SH-SY5Y (cell line): ENCODE results near the gene KLHL40.

Experiments
- GATA2 ChIP-seq: IDR thresholded peaks from 2 replicates; pipeline ENCODE4 v1.6.1; 2011; ENCODE audit warnings: mild to moderate bottlenecking, low read depth, low read length
- GATA3 ChIP-seq: IDR thresholded peaks from 2 replicates; pipeline ENCODE4 v1.6.1; 2011; ENCODE audit warnings: low read depth, mild to moderate bottlenecking, low read length, moderate library complexity

The KLHL40 gene

DNA sequence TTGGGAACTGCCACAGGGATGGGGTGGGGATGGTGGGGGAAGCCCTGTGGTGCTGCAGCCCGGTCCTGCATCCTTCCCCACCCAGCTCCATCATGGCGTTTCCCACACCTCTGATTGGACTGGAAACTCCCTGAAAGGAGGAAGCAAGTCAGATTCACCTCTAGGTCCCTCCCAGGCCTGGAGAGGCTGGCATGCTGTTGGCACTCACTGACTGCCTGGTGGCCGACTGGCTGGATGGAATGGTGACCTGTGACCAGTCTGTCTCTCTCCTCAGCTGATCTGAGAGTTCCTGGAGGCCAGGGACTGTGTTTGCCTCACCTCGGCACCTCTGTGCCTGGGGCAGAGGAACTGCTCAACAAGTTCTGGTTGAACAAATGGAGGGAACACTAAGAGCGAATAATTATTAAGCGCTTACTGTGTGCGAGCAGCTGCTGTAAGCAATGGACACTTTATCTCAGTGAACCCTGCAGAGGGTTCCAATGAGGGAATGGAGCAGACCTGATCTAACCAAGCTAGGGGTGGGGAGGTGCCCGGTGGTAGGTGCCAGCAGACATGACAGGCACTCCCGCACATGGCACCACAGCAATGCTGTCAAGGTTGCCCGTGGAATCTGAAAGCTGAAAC is 20.7 kb downstream of the KLHL40 start:
- TF ChIP-seq GATA2 (no peak), GATA3 (no peak)

- TF ChIP-seq GATA3 (no peak), GATA2 (no peak)
Measured at GRCh38 chr3:42706721-42707619, 21.6 kb downstream of the KLHL40 start.

- TF ChIP-seq GATA3: no peak
- no peak for TF ChIP-seq GATA2
Measured at GRCh38 chr3:42707620-42708355, 22.5 kb downstream of the KLHL40 start.

DNA sequence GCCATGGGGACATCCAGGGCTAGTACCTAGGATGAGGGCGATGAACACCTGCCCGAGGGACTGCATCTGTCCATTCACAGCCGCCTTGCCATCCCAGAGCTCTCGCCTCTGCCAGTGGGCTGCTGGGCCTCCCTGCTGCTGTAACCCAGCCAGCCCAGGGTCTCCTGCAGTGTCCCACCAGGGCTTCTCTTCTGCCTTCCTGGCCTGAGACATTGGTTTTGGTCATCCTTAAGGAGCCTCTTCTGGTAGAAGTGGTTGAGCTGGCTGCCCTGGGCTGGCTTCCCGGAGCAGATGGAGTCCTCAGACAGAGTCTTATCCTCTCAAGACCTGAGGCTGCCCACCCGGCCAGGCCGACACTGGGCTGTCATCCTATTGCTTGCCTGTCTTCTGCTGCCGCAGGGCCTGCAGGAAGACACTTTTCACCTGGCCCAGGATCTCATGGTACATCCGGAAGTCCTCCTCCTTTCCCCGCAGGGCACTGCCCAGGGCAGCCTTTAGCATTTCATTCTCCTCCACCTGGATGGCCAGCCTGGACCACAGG is 23.3 kb downstream of the KLHL40 start:
- TF ChIP-seq GATA2 (no peak), GATA3 (no peak)

DNA sequence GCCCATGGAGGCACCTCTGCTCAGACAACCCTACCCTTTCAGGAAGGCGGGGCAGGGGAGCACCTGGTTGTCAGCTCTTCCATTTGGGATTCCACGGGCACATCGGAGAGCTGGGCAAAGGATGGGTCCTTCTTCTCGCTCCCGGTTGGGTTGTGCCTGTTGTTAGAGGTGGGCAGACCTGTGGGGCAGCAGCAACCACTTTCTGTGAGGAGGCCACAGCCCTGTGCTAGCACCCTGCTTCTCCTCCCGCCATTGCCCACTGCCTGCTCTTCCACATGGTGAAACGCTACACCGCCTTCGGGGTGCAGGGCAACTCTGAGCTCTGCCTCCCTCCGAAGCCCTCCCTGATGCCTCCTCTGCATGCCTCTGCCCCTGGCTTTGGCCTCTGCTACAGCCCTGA is 24.3 kb downstream of the KLHL40 start:
- TF ChIP-seq GATA3 (no peak), GATA2 (no peak)

DNA sequence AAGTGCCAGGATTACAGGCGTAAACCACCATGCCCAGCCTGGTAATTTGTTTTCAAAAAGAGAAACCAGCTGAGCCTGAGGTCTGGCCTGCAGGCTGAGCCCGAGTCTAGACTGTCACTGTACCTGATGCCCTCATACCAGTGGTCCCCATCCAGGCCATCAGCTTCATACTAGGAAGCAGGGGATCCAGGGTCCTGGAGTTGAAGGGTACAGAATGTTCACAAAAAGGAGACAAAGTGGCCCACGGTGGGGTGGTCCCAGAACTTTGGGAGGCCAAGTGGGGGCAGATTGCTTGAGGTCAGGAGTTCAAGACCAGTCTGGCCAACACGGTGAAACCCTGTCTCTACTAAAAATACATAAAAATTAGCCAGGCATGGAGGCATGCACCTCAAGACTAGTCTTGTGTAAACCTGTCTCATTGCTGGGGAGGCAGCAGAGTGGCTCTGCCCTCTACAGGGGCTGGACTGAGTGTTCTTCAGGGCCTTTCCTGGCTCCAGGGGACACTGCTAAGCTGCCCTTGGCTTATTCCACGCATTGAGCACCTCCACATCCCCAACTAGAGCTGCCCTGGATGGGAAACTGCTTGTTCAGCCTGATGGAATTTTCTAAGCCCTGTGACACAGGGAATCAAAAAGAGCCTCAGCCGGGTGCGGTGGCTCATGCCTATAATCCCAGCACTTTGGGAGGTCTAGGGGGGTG is 25.1 kb downstream of the KLHL40 start:
- TF ChIP-seq GATA2 (no peak), GATA3 (no peak)

DNA sequence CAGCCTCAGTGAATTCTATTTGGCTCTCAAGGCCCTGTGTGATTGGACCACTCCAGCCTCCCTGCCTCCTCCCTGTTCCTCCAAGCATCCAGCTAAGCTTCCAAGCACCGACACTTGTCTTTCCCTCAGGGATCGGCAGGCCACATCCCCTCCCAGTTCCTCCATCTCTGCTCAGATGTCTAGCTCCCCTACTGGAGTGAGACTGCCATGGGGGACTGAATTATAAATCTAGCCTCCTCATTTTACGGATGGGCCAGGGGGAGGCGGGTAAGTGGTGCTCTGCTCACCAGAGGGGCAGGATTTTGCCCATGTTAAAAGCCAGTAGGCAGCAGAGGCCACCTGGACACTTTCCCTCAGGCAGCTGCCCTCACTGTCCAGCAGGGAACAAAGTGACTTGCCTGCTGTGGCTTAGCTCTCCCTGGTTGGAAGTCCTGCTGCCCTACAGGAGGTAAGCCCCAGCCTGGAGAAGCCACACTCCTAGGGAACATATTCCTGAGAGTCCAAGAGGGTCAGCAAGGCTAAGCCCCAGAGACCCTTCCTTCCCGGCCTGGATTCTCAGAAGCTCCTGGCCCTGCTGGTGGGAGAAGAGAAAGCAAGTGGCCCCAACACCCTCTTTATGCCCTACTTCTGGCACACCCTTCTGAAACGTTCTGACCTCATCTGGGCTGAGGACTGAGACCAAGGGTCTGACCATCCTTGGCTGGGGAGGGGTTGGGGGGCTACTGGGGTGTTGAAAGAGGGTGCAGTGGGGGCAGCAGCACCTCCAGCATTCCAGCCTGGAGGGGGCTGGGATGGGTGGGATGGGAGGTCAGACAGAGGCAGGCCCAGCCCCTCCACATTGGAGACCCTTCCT is 26.4 kb downstream of the KLHL40 start:
- no peak for TF ChIP-seq GATA3
- no peak for TF ChIP-seq GATA2

DNA sequence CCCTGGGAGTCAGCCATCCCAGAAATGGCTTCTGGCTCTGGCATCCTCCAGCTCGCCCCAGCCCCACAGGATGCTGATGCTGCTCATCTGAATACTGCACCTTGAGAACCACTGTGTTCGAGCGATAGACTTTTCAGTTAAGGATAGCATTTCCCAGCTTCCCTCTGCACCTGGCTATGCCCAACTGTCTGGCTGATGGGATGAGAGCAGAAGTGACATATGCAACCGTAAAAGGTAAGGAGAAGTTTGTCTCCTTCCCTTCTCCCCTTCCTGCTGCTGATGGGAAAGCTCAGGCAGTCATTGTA is 27.0 kb downstream of the KLHL40 start:
- TF ChIP-seq GATA2 (no peak), GATA3 (no peak)

DNA sequence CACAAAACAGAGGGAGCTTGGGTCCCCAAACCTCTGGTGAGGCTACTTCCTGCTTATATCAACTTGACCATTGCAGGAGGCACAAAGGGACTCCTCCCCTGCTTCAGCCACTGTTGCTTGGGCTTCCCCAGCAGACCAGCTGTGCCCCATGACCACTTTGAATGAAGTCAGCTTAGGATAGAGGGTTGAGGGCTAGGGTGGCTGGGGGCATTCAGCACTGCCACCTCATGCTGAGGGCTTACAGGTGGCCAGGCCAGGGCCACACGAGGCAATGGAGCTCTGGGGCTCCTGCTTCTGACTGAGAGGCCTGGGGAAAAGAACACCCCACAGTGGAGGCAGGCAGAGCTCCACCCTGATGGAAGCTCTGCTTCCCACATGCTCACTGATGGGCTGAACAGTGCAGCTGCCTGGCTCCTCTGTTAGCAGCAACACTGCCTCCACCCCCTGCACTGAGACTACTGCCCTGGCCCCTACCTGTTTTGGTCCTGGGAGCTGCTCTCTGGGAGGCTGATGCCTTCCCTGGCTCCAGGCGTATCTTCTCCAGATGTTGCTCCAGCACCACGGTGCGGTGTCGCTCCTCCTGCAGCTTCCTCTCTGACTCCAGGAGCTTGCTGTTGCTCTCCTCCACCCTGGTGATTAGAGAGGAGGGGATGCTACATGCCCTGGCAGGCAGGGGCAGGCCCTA is 27.5 kb downstream of the KLHL40 start:
- no peak for TF ChIP-seq GATA2
- TF ChIP-seq GATA3: no peak

GRCh38 chr3:42713747-42714146 is 28.4 kb downstream of the KLHL40 start:
- no peak for TF ChIP-seq GATA2
- no peak for TF ChIP-seq GATA3

GRCh38 chr3:42714171-42714852 is 29.0 kb downstream of the KLHL40 start:
- TF ChIP-seq GATA3 (no peak), GATA2 (no peak)

- no peak for TF ChIP-seq GATA2
Measured at GRCh38 chr3:42717306-42717705, 32.0 kb downstream of the KLHL40 start.
